Bronchial epithelial cell (primary cell): ENCODE measurements around the gene GUCY1A2. TPM values are rescaled to one million over a fixed set of nuclear protein-coding genes. Genes with fewer than 3 reads are reported as not detected.

Source experiments
- DNase-seq: peaks from one replicate; pipeline ENCODE4 v3.0.0-alpha.2; 2010; ENCODE audit warnings: low read depth
- FAIRE-seq: peaks from 2 replicates; lab custom pipeline; 2011; peaks lifted over from hg19 to GRCh38; lab: Jason Lieb, UNC
- H3K27me3 ChIP-seq: 2 replicates; pipeline ENCODE4 v1.5.1; 2011; ENCODE audit warnings: low read length; ENCODE audit not compliant: control insufficient read depth, insufficient read depth
- H3K36me3 ChIP-seq: 2 replicates; pipeline ENCODE4 v1.5.1; 2011; ENCODE audit warnings: low read length; ENCODE audit not compliant: control insufficient read depth, insufficient read depth
- H3K4me3 ChIP-seq: 2 replicates; pipeline ENCODE4 v1.5.1; 2011; ENCODE audit warnings: mild to moderate bottlenecking, low read depth, low read length, control low read depth
- total RNA-seq: library from RNA; depleted of rRNA; stranded (reverse); fragments of >200 nt; gene quantifications from 2 replicates; pipeline ENCODE4 v1.2.1, GENCODE V29; 2014
- TF ChIP-seq, protein P1 (sequence below): IDR thresholded peaks from 2 replicates; pipeline ENCODE4 v1.5.1; 2011; ENCODE audit warnings: mild to moderate bottlenecking, moderate library complexity, low read length, control low read depth, inconsistent platforms; ENCODE audit not compliant: insufficient read depth, severe bottlenecking

GUCY1A2 gene
- total RNA-seq, 1 donor from 2014 or later = not detected

DNA sequence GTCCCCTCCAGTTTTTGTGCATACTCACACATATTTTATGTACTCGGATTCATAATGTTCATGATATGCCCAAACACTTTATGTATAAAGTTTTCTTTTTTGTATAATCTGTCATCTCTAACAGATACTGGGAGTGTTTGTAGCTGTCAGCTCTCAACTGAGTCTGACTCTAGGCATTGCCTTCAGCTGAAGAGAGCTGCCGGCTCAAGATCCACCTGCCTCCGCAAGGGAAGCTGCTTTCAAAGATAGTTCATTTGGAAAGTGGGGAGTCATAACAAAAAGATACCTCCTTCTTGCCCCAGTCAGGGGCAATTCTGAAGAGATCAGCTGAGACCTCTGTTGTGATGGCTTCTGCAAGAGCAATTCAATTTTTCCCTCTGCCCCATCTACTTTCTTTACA lies 58.9 kb downstream of the GUCY1A2 start:
- no peak for FAIRE-seq
- no peaks in the 10 kb centered on the region for H3K36me3 ChIP-seq
- TF ChIP-seq, protein P1, sequence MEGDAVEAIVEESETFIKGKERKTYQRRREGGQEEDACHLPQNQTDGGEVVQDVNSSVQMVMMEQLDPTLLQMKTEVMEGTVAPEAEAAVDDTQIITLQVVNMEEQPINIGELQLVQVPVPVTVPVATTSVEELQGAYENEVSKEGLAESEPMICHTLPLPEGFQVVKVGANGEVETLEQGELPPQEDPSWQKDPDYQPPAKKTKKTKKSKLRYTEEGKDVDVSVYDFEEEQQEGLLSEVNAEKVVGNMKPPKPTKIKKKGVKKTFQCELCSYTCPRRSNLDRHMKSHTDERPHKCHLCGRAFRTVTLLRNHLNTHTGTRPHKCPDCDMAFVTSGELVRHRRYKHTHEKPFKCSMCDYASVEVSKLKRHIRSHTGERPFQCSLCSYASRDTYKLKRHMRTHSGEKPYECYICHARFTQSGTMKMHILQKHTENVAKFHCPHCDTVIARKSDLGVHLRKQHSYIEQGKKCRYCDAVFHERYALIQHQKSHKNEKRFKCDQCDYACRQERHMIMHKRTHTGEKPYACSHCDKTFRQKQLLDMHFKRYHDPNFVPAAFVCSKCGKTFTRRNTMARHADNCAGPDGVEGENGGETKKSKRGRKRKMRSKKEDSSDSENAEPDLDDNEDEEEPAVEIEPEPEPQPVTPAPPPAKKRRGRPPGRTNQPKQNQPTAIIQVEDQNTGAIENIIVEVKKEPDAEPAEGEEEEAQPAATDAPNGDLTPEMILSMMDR = no peak
- H3K27me3 ChIP-seq = no peaks in the 10 kb centered on the region
- no peak overlapping the region for H3K4me3 ChIP-seq
- DNase-seq = no peak

DNA sequence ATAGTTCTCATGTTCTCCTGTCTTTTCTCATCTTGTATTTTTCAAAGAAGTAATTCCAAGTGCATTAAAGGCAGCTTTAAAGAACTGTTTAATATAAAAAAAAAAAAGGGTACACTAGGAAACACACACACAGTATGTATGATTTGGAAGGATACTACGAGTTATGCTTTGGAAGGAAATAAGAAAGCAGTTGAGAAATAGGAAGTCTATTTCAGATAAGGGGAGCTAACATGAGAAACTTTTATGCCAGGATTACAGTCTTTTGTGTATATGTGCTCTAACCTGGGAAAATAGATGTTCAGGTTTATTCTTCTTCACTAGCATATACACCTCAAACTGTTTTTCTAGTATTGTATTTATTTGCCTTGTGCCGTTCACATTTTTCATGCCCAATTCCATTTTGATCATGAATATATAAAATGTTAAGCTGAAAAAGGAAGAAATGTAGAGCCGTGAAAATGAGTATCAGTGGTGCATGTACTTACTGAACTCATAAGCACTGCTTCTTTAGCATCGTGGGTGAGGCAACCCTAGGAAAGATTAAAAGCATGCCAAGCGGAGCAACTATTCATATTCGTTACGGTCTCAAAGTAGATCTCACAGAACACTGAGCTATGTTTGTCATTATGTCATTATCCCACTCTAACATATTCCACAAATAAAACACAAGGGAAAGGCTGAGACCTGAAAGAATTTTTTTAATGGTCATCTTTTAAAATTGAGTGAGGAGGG lies 59.6 kb downstream of the GUCY1A2 start:
- FAIRE-seq (no peak), DNase-seq (no peak)
- Histone ChIP-seq H3K36me3 (no peaks in the 10 kb centered on the region), H3K4me3 (no peak overlapping the region), H3K27me3 (no peaks in the 10 kb centered on the region)
- TF ChIP-seq, protein P1 = no peak

DNA sequence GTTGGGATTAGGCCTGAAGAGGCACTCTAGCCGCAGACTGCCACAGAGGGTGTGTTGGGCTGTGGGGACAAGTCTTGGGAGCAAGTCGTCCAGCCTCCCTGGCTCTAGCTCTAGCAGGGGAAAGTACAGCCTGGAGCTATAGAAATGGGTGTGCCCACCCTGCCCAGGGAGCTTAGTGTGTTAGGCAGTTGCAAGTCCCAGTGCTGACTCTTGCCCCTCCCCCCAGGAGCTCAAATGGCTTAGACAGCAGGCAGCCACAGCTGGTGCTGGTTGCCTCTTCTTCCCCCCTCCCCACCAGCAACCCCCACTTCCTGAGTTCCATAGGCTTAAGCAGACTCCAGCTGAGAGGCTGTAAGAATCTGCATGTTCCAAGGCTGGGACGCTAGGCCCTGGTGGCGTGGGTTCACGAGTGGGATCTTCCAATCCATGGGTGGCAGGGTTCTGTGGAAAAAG lies 61.2 kb downstream of the GUCY1A2 start:
- Histone ChIP-seq H3K4me3 (no peak overlapping the region), H3K27me3 (no peaks in the 10 kb centered on the region), H3K36me3 (no peaks in the 10 kb centered on the region)
- DNase-seq (no peak), FAIRE-seq (no peak)
- TF ChIP-seq, protein P1 = no peak

DNA sequence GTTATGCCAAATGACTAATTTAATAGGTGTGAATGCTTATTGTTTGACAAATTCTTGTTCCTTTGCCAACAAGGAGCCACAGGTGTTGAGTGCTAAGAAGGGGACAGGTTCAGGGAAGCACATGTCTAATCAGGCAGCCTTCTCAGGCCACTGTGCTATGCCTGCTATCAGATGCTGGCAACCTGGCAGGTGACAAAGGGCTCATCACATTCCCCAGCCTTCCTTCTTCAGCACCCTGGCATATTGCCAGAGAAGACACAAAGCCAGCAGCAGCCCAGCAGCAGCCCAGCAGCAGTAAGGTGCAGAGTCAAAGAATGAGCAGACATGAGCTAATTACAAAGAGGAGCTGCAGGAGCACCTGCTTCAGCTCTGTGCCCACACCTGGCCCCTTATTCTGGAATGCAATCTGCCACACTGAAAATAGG lies 68.2 kb downstream of the GUCY1A2 start:
- FAIRE-seq = no peak
- DNase-seq = peak; percentile 95
- H3K36me3 ChIP-seq = no peaks in the 10 kb centered on the region
- no peak overlapping the region for H3K4me3 ChIP-seq
- TF ChIP-seq, protein P1 = no peak
- H3K27me3 ChIP-seq = no peaks in the 10 kb centered on the region

DNA sequence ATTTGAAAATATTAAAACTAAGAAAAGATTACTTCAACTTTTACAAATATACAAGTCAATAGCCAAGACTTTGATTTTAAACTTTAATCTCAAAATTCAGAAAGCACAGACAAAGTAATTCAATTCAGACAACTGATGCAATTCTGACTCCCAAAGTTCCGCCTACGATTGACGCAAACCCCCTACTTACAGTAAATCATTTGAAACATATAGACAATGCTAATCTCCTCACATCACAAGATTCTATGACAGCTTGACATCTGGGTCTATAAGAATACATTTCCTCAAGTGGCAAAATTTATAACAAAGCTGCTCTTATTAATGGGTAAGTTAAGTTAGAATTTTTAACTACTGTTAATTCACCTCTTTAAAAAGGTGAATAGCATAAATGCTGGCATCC lies 75.2 kb downstream of the GUCY1A2 start:
- no peak for FAIRE-seq

More for the DNA sequence above, 75.2 kb downstream of the GUCY1A2 start:
- DNase-seq = no peak
- Histone ChIP-seq H3K36me3 (no peaks in the 10 kb centered on the region), H3K27me3 (no peaks in the 10 kb centered on the region), H3K4me3 (no peak overlapping the region)
- TF ChIP-seq, protein P1 = no peak
